ENCODE measurements around the gene KIF6.

DNA sequence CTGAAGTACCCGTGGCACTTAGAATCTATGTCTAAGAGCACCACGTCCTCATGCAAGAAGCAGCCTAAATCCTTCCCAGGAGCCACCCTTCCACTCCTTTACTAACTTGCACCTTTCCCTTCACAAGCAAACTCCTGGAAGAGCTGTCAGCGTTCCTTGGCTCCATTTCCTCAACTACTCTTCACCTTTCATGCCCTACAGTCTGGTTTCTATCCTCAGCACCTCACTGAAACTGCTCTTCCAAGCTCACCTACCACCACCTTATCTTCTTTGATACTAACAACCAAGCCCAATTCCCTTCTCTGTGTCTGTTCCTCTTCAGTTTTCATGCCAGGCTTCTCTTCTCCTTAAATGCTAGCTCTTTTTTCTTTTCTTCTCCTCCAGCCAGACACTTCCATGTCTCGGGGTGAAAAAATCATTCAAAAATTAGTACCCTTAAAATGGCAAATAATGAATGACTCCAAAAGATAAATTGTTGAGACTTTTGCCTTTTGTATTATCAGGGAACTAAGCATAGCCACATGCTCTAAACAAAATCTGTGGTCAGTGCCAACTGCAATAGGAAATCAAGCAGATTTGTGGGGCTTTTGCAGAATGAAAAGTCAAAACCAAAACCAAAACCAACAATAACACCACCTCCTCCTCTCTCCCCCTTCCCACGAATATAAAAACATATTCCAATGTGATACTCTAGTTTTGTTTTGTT, 253.1 kb downstream of the KIF6 start:
- no peak for TF ChIP-seq CTCF (IDR thresholded peaks at IDR 0.05; ENCODE audit: insufficient read depth, low read depth, low read length)
- no peak for TF ChIP-seq EZH2 (IDR thresholded peaks at IDR 0.05; ENCODE audit: insufficient read depth, low read length)
